NCI-H82 (cell line): ENCODE data around the gene SPDYC.

Experiments
- DNase-seq: peaks from one replicate; lab custom pipeline; 2025; lab: John Stamatoyannopoulos, UW

The SPDYC gene

GRCh38 chr11:65170058-65170534, at the start of gene SPDYC:
Gene SPDYC, plus strand, starts transcription at chr11:65170233. Its CDS starts 1,125 bp downstream, at chr11:65171358.
- DNase-seq, result no peak

GRCh38 chr11:65120831-65121230, 49.2 kb upstream of the SPDYC start:
- DNase-seq, result no peak

GRCh38 chr11:65121447-65121864, 48.6 kb upstream of the SPDYC start:
- no peak for DNase-seq

- DNase-seq, result peak; percentile 98
Measured at GRCh38 chr11:65121865-65122696, 48.0 kb upstream of the SPDYC start, which contains the start of the genes FAU and MRPL49. Gene FAU, minus strand, starts transcription at chr11:65122134. Its CDS starts 321 bp downstream, at chr11:65121813. Gene MRPL49, plus strand, starts transcription at chr11:65122321. Its CDS starts 26 bp downstream, at chr11:65122347.

- DNase-seq, result no peak
Measured at GRCh38 chr11:65124480-65125196, 45.4 kb upstream of the SPDYC start.

- no peak for DNase-seq
Measured at GRCh38 chr11:65125197-65126056, 44.6 kb upstream of the SPDYC start.

GRCh38 chr11:65126624-65127274, 43.3 kb upstream of the SPDYC start:
- no peak for DNase-seq

GRCh38 chr11:65127473-65128181, 42.4 kb upstream of the SPDYC start:
- no peak for DNase-seq

GRCh38 chr11:65128182-65129145, 41.6 kb upstream of the SPDYC start:
- DNase-seq, result no peak

- no peak for DNase-seq
Measured at GRCh38 chr11:65129649-65130441, 40.2 kb upstream of the SPDYC start.

GRCh38 chr11:65130631-65131416, 39.2 kb upstream of the SPDYC start:
- no peak for DNase-seq

GRCh38 chr11:65131417-65131776, 38.6 kb upstream of the SPDYC start:
- no peak for DNase-seq

- DNase-seq, result no peak
Measured at GRCh38 chr11:65131895-65132237, 38.2 kb upstream of the SPDYC start.

GRCh38 chr11:65132238-65132987, 37.6 kb upstream of the SPDYC start:
- no peak for DNase-seq

GRCh38 chr11:65132988-65133700, 36.9 kb upstream of the SPDYC start:
- peak; percentile 24 for DNase-seq

- DNase-seq, result no peak
Measured at GRCh38 chr11:65133724-65134123, 36.3 kb upstream of the SPDYC start.
